NCI-H748 treated with DMSO at 0.1 percent for 48 hours (cell line): ENCODE measurements around the gene PRR19.
"Not testable (repeated sequence)": the region's sequence is repeated elsewhere in the genome, so short reads cannot be mapped to it uniquely, and the experiment has no call there.

Source experiments
- DNase-seq: peaks from one replicate; lab custom pipeline; 2025; lab: John Stamatoyannopoulos, UW

PRR19 gene, protein sequence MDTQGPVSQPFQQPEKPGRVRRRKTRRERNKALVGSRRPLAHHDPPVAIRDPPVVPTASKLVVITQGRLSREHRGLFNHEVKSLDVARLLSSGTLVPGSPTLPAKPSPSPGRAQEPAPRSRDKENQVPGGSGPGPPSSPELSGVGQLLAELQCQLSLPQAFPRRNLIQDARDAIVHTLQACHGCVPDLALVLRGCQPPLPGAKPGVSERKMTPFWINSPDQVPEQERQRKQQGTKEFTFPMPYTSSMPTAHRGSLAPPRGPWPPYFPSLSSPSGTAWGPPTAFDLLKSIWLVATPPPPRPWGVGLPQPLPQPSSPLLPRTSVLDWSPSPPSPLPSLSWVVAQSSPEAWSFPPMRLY

DNA sequence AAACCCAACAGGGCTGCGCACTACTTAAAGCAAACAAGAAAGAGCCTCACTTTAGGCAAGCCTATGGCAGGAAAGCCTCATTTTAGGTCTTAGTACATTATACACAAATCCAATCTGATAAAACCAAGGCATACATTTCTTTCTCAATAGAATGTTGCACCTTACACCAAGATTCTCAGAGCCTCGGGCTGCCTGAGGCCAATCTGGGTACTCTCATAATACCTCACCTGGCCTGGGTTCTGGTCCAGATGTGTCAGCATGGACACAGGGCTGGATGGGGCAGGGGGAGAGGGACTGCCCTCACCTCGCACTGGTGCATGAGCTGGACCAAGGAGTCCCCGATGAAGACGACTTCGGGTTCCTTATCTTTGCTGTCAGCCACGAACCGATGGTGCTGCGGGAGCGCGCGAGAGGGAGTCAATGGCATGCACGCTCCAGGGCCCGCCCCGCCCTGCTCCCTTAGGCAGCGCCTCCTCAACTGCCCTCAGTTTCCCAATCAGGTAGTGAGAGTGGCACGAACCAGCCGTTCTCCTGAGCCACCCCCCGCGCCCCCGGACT, at the start of gene PRR19:
Gene PRR19 (plus strand): TSS at position 487 of the 558 bp plus-strand sequence. CDS start 7,453 bp downstream, outside the sequence.
- no peak for DNase-seq

GRCh38 chr19:42252365-42253244, 49.3 kb upstream of the PRR19 start:
- DNase-seq = no peak

DNA sequence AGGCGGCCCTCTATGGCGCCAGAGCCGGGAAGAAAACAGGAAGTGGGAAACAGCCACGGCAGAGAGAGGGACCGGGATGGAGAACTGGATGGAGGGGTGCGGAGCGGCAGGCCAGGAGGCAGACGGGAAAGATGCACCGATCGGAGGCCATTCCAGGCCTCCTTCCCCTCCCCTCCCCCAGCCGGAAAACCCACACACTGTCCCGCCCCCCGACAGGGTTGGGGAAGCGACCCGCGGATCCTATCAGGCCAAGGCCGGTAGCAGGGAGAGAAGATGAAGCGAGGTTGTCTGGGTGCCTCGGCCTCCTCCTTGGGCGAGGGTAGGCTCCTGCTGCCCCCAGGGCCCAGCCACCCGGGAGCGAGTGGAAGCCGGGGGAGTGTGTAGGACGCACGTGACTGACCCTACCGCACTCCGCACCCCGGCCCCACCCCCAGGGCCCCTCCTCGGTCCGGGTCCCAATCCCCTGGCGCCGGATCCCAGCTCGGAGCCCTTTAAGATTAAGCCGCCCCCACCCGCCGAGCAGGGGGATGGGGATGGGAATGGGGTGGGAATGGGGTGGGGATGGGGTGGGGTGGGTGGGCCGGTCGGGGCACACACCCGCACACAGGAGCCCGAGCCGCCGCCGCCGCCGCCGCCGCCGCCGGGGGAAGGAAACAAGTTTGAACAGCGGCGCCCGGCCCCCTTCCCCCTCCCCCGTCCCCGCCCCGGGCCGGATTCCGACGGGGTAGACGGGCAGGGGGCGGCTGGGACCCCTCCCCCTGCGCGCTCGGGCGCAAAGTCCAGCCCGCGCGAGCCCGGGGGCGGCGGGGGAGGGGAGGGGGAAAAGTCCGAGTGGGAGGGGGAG, 48.5 kb upstream of the PRR19 start:
- DNase-seq = peak; percentile 58

- no peak for DNase-seq
Observed at GRCh38 chr19:42254089-42254849, 47.7 kb upstream of the PRR19 start.

DNA sequence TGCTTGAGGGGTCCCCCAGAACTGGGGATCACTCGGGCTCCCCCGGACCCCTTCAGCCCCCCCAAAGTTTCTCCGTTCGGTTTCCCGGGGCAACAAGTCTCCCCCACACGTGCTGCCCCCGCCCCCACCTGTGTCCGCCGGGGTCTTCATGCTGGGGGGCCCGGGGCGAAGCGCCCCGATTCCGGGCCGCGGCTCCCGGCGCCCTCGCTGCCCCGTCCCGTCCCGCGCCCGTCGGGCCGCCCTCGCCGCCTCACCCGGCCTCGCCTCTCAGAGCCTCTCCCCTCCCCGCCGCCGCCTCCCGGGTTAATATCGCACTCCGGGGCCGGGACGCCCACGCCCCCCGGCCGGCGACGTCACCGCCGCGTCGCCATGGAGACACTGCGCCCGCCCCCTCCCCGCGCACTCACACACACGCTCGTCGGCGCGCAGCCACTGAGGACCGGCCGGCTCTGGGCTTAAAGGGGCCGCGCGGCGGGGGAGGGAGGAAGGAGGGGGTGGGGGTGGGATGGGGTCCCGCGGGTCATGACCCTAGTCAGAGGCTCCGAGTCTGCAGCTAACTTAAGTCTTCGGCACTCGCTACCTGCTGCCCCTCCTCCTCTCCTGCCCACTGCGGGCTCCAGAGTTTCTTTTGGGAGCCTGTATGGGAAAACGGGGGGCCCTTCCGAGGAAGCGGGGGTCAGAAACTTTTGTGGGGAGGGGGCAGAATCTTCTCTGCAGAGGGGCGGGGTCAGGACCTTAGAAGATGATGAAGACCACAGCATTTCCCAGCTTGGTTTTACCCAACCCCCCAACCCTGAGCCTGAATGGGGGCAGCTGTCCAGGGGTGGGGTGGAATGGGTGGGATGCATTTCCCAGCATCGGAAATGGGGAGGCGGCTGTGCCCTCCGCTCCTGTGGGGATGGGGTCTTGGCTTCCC, 46.8 kb upstream of the PRR19 start, which contains the start of gene ERF:
Gene ERF (minus strand): TSS at position 279 of the 916 bp plus-strand sequence. CDS start 129 bp downstream, at position 150.
- peak; percentile 83 for DNase-seq

- DNase-seq = peak; percentile 72
Observed at GRCh38 chr19:42255766-42256745, 45.9 kb upstream of the PRR19 start.

GRCh38 chr19:42257842-42258241, 44.1 kb upstream of the PRR19 start:
- DNase-seq = not testable (repeated sequence)

DNA sequence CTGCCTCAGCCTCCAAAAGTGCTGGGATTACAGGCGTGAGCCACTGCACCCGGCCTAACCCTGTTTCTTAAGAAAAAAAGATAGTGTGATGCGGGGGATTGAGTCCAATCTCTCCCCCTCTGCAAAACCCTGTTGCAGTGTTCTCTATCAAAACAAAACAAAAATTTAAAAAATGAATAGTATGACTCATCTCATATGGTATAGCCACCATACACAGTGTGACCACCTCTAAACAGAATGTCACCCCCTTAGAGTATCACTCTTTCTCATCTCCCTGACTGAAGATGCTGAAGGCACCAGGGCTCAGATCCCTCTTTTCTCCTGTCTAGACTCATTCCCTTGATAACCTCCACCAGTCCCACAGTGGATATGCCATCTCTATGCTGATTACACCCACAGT, 40.2 kb upstream of the PRR19 start:
- no peak for DNase-seq

GRCh38 chr19:42266105-42266504, 35.8 kb upstream of the PRR19 start:
- DNase-seq = not testable (repeated sequence)

DNA sequence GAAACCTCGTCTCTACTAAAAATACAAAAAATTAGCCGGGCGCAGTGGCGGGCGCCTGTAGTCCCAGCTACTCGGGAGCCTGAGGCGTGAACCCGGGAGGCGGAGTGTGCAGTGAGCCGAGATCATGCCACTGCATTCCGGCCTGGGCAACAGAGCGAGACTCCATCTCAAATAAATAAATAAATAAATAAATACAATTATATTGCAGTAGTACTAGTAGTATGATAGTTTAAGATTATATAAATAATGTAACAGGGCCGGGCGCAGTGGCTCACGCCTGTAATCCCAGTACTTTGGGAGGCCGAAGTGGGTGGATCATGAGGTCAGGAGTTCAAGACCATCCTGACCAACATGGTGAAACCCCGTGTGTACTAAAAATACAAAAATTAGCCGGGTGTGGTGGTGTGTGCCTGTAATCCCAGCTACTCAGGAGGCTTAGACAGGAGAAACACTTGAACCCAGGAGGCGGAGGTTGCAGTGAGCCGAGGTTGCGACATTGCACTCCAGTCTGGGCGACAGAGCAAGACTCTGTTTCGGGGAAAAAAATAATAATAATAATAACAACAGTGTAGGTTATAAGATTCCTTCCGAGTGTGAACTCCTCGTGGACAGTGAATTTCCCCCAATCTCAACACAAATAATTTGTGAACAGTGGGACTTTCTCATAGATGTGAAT, 34.9 kb upstream of the PRR19 start:
- not testable (repeated sequence) for DNase-seq

DNA sequence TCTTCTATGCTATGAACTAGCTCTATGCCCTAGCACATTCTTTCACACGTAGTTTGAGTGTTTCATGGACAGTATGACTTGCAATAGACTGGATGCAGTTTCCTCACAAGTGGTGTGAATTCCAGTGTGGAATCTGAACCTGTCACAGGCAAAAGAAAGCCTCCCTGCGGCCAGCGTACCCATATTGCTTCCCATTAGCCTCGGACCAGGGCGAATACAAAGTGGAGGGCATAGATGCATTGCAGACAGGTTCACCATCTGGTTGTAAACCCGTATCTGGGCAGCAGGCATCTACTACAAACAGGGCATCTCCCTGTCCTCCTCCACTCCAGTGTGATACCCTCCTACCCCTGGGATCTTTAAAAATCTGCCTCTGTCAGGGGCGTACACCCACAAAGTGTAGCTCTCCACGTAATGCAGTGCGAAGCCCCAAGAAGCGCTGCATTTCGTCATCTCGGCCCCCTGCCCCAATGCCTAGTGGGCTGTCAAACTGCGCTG, 34.2 kb upstream of the PRR19 start:
- no peak for DNase-seq

DNA sequence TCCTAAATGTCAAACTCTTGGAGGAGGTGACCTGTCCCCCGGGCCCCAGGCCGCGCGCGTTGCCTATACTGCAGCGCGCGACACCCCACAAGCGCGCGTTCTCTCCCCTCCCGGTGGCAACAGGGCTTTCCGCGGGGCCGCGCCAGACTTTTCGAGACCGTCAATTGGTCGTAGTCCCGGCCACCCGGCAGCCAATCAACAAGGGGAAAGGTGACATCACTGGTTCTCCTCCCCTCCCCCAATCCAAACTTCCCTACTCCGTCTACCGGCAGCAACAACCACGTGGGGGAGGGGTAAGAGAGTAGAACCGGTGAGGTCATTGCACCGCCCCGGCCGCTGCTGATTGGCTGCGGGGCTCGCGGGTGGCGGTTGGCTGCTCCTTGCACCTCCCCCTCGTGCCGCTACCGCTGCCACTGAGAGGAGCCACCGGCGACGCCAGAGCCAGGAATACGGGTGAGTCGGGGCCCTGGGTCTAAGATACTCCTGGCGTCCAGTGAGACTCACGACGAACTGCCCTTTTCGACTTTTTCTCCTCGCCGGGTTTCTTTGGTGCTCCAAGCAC, 33.7 kb upstream of the PRR19 start:
- DNase-seq = peak; percentile 100

- peak; percentile 100 for DNase-seq
Observed at GRCh38 chr19:42268704-42269477, 33.0 kb upstream of the PRR19 start, which contains the start of gene CIC. TSS of gene CIC (plus strand) at chr19:42269252. CDS start at chr19:42271784, 2,532 bp downstream.

DNA sequence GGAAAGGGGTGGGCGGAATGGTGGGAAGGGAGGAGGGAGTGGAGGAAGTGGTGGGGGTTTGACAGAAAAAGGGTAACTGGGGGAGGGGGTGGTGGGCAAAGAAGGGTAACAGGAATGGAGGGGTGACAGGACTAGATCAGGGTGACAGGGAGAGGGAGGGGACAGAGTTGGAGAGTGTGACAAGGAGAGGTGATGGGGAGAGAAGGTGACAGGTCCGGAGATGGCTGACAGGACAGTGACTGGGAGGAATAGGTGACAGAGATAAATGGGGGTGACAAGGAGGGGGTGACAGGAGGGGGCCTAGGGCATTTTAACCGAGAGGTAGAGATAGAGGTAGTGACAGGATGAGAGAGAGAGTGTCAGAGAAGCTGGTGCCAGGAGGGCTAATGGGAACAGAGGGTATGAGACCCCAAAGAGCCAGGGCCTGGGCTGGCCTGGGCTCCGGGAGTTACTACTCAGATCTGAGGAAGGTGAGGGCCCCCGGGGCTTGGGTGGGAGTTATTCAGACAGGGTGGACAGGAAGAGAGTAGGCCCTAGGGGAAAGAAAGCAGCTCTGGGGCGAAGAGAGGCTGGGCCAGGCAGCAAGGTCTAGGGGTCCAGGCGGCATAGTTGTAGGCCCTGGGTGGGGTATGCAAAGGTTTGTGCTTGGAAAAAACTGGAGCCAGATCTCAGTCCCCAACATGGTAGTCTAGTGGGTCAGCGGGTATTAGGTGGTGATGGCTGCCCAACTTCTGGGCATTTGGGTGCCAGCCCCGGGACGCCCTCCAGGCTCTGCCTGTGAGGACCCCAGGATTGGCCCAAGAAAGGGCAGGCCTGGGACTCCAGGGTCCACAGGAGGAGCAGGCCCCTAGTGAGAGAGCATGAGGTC, 32.2 kb upstream of the PRR19 start:
- no peak for DNase-seq

- no peak for DNase-seq
Observed at GRCh38 chr19:42270346-42271044, 31.4 kb upstream of the PRR19 start.
